Osteocyte (in vitro differentiated cells): Measurements from ENCODE around the gene LYVE1. TPM values are rescaled to one million over a fixed set of nuclear protein-coding genes. Genes with fewer than 3 reads are reported as not detected.

Experiments
- DNase-seq: peaks from one replicate; pipeline ENCODE4 v3.0.0; 2021; ENCODE audit warnings: mixed read lengths; ENCODE audit not compliant: unreplicated experiment; ENCODE audit errors: extremely low spot score
- H3K27ac Mint-ChIP-seq: one replicate; pipeline ENCODE4 v1.8.0; 2021; ENCODE audit warnings: mild to moderate bottlenecking, mixed read lengths; ENCODE audit not compliant: unreplicated experiment
- H3K27me3 Mint-ChIP-seq: one replicate; pipeline ENCODE4 v1.8.0; 2021; ENCODE audit warnings: mixed read lengths; ENCODE audit not compliant: unreplicated experiment
- H3K36me3 Mint-ChIP-seq: one replicate; pipeline ENCODE4 v1.8.0; 2021; ENCODE audit warnings: mixed read lengths; ENCODE audit not compliant: unreplicated experiment
- H3K4me1 Mint-ChIP-seq: one replicate; pipeline ENCODE4 v1.8.0; 2021; ENCODE audit warnings: mixed read lengths; ENCODE audit not compliant: unreplicated experiment
- H3K4me3 Mint-ChIP-seq: one replicate; pipeline ENCODE4 v1.8.0; 2021; ENCODE audit warnings: mild to moderate bottlenecking, moderate library complexity, mixed read lengths; ENCODE audit not compliant: unreplicated experiment
- H3K9me3 Mint-ChIP-seq: one replicate; pipeline ENCODE4 v1.8.0; 2021; ENCODE audit warnings: mixed read lengths; ENCODE audit not compliant: unreplicated experiment
- CTCF ChIP-seq: fragments of 200-600 bp; sonication (generic); IDR thresholded peaks from 2 replicates; pipeline ENCODE4 v1.5.0; 2021; ENCODE audit warnings: antibody characterized with exemption, mild to moderate bottlenecking, moderate library complexity
- total RNA-seq: library from RNA; stranded (reverse); gene quantifications from 2 replicates; pipeline ENCODE4 v1.2.1, GENCODE V29; 2021

The LYVE1 gene
- total RNA-seq, 1 donor from 2014 or later, result 1.5 TPM

DNA sequence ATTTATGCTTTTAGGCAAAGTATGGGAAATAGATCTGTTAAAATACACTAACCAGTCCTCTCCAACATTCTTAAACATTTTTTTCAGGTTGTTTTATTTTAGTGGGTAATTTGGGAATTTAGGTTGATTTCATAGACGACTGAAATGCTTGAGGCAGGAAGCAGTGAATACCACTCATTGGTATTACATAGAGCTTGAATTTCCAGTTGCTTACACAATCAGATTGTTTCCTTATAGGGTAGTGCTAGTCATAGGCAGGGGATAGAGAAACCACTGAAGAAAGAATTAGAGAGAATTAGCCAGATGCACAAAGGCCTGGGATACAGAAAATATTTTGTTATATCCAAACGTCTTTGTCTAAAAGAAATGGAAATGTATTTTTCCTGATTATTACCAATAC is 23.9 kb upstream of the LYVE1 start:
- Mint-ChIP-seq H3K4me3 (no peak overlapping the region), H3K27me3 (no peaks in the 10 kb centered on the region), H3K4me1 (peaks cover 44% of the 10 kb centered on the region), H3K27ac (peak overlapping the region; percentile 86), H3K9me3 (no peaks in the 10 kb centered on the region), H3K36me3 (peaks cover 5% of the 10 kb centered on the region)
- DNase-seq, result no peak
- no peak for TF ChIP-seq CTCF

DNA sequence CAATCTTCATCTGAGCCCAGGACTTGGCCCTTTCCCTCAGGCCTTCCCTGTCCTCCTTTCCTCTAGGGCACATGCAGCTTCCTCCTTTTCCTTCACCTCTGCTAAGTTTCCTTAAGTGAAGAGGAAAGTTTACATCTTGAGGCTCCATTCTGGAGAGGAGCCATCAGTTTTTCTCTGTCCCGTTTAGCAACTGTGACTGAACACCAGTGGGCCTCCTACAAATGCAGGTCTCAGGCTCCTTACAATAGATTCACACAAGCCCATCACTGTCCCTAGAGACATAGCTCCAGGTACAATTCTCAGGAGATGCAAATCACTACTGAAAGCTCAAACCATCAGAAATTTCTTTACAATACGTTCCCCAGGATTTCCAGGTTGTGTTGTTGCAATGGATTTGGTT is 23.3 kb upstream of the LYVE1 start:
- no peak for DNase-seq
- peaks cover 5% of the 10 kb centered on the region for H3K36me3 Mint-ChIP-seq
- H3K4me1 Mint-ChIP-seq, result peaks cover 50% of the 10 kb centered on the region
- no peaks in the 10 kb centered on the region for H3K9me3 Mint-ChIP-seq
- TF ChIP-seq CTCF, result no peak
- no peak overlapping the region for H3K4me3 Mint-ChIP-seq
- H3K27ac Mint-ChIP-seq, result peak overlapping the region; percentile 86
- no peaks in the 10 kb centered on the region for H3K27me3 Mint-ChIP-seq

GRCh38 chr11:10590218-10590915 is 21.9 kb upstream of the LYVE1 start:
- TF ChIP-seq CTCF, result no peak
- Mint-ChIP-seq H3K4me1 (peaks cover 59% of the 10 kb centered on the region), H3K9me3 (no peaks in the 10 kb centered on the region), H3K4me3 (no peak overlapping the region), H3K27me3 (no peaks in the 10 kb centered on the region), H3K27ac (peak overlapping the region; percentile 86), H3K36me3 (no peaks in the 10 kb centered on the region)
- DNase-seq, result no peak

- no peak for DNase-seq
- no peaks in the 10 kb centered on the region for H3K9me3 Mint-ChIP-seq
- peaks cover 68% of the 10 kb centered on the region for H3K4me1 Mint-ChIP-seq
- H3K4me3 Mint-ChIP-seq, result no peak overlapping the region
- no peaks in the 10 kb centered on the region for H3K36me3 Mint-ChIP-seq
- TF ChIP-seq CTCF, result no peak
- peak overlapping the region; percentile 29 for H3K27ac Mint-ChIP-seq
- no peaks in the 10 kb centered on the region for H3K27me3 Mint-ChIP-seq
Measured at GRCh38 chr11:10588904-10589303, 20.4 kb upstream of the LYVE1 start.

DNA sequence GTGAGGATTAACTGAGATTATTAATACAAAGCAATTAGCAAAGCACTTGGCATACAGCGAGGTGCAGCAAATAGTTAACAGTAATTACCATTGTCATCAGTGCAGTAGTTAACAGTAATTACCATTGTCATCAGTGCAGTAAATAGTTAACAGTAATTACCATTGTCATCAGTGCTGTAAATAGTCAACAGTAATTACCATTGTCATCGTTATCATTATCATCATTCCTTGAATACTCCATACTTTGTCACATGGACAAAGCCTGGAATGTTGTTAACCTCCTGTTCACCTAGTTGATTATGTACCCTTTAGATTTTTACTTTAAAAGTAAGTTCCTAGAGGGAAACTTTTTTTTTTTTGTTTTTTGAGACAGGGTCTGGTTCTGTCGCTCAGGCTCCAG is 19.5 kb upstream of the LYVE1 start:
- Mint-ChIP-seq H3K27me3 (no peaks in the 10 kb centered on the region), H3K36me3 (peaks cover 4% of the 10 kb centered on the region), H3K4me1 (peaks cover 69% of the 10 kb centered on the region), H3K4me3 (no peak overlapping the region), H3K9me3 (no peaks in the 10 kb centered on the region), H3K27ac (no peak overlapping the region)
- DNase-seq, result no peak
- no peak for TF ChIP-seq CTCF
